Right cardiac atrium (tissue), 5 donors: ENCODE results near the gene NFS1. TPM values are rescaled to one million over a fixed set of nuclear protein-coding genes. Genes with fewer than 3 reads are reported as not detected.

Source experiments
- ATAC-seq, 2 donors: fragments of 200-7000 bp; cut with Tn5 transposase; one replicate each; pipeline versions ENCODE4 v1.8.0 to v1.9.1; 2020; ENCODE audit warnings: moderate library complexity in 2 of 2, mild to moderate bottlenecking in 1 of 2
- DNase-seq, 3 donors: peaks; one replicate each; pipeline ENCODE4 v3.0.0-alpha.2; 2020
- H3K27ac ChIP-seq: one replicate; pipeline ENCODE4 v1.5.1; 2013; ENCODE audit warnings: mild to moderate bottlenecking, low read length, control low read depth, moderate library complexity
- H3K27me3 ChIP-seq: one replicate; pipeline ENCODE4 v1.6.1; 2013; ENCODE audit not compliant: control insufficient read depth, insufficient read depth
- H3K4me1 ChIP-seq: one replicate; pipeline ENCODE4 v1.6.1; 2013; ENCODE audit warnings: low read length; ENCODE audit not compliant: control insufficient read depth, insufficient read depth
- H3K4me3 ChIP-seq: one replicate; pipeline ENCODE4 v1.5.1; 2013; ENCODE audit warnings: low read length, control low read depth
- H3K9me3 ChIP-seq: one replicate; pipeline ENCODE4 v1.6.1; 2013; ENCODE audit warnings: low read length; ENCODE audit not compliant: control insufficient read depth
- WGBS: extraction: QIAGEN DNeasy Blood & Tissue Kit; methylation state at CpG from one replicate; pipeline ENCODE4 v1.1.7; 2013; 5-methylcytosine and 5-hydroxymethylcytosine counted together
- intact Hi-C, 4 donors: fragments of 100-400 bp; cut with DNase I; formaldehyde crosslinking; loops; one replicate each; pipeline versions ENCODE4 v1.11.0 to v1.14.0; 2022 to 2023
- polyA plus RNA-seq: library from polyadenylated mRNA; stranded (reverse); fragments of 200-250 nt; gene quantifications from one replicate; pipeline ENCODE4 v1.2.3, GENCODE V29; 2013
- total RNA-seq, 4 donors: library from RNA; stranded (reverse); fragmentation: NEBNext Ultra II Directional; extraction: Animal tissue kit (Norgen Biotek cat#: 25700); gene quantifications; one replicate each; pipeline ENCODE4 v1.2.1, GENCODE V29; 2021
- donor health status: healthy with polysubstance abuse.
- donor health status: DM: no; HTN: yes; CAD: no.
- donor health status: DM: no; HTN: no; CAD: no.
- donor health status: DM: no; HTN: yes; CAD: no; lungs with severe emphysema.
- donor health status: DM: yes; HTN: yes; CAD: no.

The NFS1 gene
- total and polyA plus RNA-seq, 5 donors = 29.2 to 41.7 (median 36.5) TPM

GRCh38 chr20:35735826-35736470 is 36.8 kb upstream of the NFS1 start:
- Histone ChIP-seq H3K9me3 (no peaks in the 10 kb centered on the region), H3K4me1 (peaks cover 8% of the 10 kb centered on the region), H3K27ac (no peak overlapping the region), H3K27me3 (no peaks in the 10 kb centered on the region), H3K4me3 (no peak overlapping the region)
- no peak for ATAC-seq
- no peak for DNase-seq
- WGBS = 34% methylated on average over 7 of the region's 7 CpGs
- intact Hi-C loops = loop anchor here in 2 of 4 donors (10.0 kb wide), 1 partner anchor 149 kb away; no protein-coding TSS in a partner anchor

GRCh38 chr20:35734777-35735649 is 35.9 kb upstream of the NFS1 start:
- ATAC-seq (no peak), DNase-seq (no peak)
- H3K27me3 ChIP-seq = no peaks in the 10 kb centered on the region
- peaks cover 8% of the 10 kb centered on the region for H3K4me1 ChIP-seq
- intact Hi-C loops = loop anchor here in 2 of 4 donors (5.0 to 10.0 kb wide), 2 partner anchors 38 to 150 kb away; partner anchors contain the start of genes NFS1 (in 1 of the 2) and ROMO1 (in 1 of the 2)
- H3K4me3 ChIP-seq = no peak overlapping the region
- H3K27ac ChIP-seq = no peak overlapping the region
- no peaks in the 10 kb centered on the region for H3K9me3 ChIP-seq
- 57% methylated on average over 4 of the region's 4 CpGs for WGBS

DNA sequence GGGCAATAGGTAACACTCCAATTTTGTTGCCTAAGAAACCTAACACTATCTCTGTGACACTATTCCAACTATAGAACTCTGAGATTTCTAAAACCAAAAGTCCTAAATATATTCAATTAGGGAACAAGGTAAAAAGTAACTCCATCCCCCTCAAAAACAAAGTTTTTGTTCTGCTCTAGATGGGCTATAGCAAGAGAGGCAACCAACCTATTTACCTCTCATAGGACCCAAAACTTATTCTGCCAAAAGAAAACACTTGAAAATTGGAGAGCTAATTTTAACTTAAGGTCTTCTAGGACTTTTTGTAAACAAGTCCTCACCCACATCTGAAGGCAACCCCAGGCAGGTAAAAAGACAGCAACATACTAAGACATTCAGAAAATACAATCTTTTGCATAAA is 35.2 kb upstream of the NFS1 start:
- no peaks in the 10 kb centered on the region for H3K27me3 ChIP-seq
- H3K27ac ChIP-seq = no peak overlapping the region
- ATAC-seq (no peak), DNase-seq (no peak)
- intact Hi-C loops = loop anchor here in 2 of 4 donors (5.0 to 10.0 kb wide), 2 partner anchors 37 to 150 kb away; partner anchors contain the start of genes NFS1 (in 1 of the 2) and ROMO1 (in 1 of the 2)
- H3K9me3 ChIP-seq = no peaks in the 10 kb centered on the region
- H3K4me3 ChIP-seq = no peak overlapping the region
- peaks cover 7% of the 10 kb centered on the region for H3K4me1 ChIP-seq

DNA sequence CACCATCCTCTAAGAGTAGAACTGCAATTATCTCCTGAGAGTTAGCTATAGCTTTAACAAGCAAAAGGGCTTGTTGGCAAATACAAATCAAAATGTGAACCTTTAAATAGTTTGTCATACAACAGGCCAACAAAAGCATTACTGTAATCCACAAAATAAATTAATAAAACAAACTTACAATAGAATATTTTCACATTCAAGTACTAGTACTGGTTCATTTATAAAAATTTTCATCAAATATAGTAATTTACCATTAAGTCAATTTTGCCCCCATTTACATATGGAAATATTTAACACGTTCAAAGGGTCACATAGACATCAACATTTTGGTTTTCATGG is 33.5 kb upstream of the NFS1 start:
- Histone ChIP-seq H3K9me3 (no peaks in the 10 kb centered on the region), H3K4me1 (peaks cover 5% of the 10 kb centered on the region), H3K27ac (no peak overlapping the region), H3K4me3 (no peak overlapping the region), H3K27me3 (no peaks in the 10 kb centered on the region)
- no peak for DNase-seq
- WGBS = 46% methylated on average over 1 of the region's 1 CpG
- intact Hi-C loops = loop anchor here in 2 of 4 donors (5.0 to 10.0 kb wide), 2 partner anchors 35 to 152 kb away; partner anchors contain the start of genes NFS1 (in 1 of the 2) and ROMO1 (in 1 of the 2)
- no peak for ATAC-seq

- peaks cover 5% of the 10 kb centered on the region for H3K4me1 ChIP-seq
Observed at GRCh38 chr20:35731862-35732643, 32.9 kb upstream of the NFS1 start.

GRCh38 chr20:35731469-35731788 is 32.3 kb upstream of the NFS1 start:
- H3K27me3 ChIP-seq = no peaks in the 10 kb centered on the region
- peaks cover 5% of the 10 kb centered on the region for H3K4me1 ChIP-seq
- 56% methylated on average over 2 of the region's 2 CpGs for WGBS
- intact Hi-C loops = loop anchor here in 2 of 4 donors (5.0 to 10.0 kb wide), 2 partner anchors 34 to 153 kb away; partner anchors contain the start of genes NFS1 (in 1 of the 2) and ROMO1 (in 1 of the 2)
- H3K4me3 ChIP-seq = no peak overlapping the region
- no peak for DNase-seq
- no peak for ATAC-seq
- H3K9me3 ChIP-seq = no peaks in the 10 kb centered on the region
- no peak overlapping the region for H3K27ac ChIP-seq

More at GRCh38 chr20:35731862-35732643, 32.9 kb upstream of the NFS1 start:
- intact Hi-C loops = loop anchor here in 2 of 4 donors (5.0 to 10.0 kb wide), 2 partner anchors 35 to 153 kb away; partner anchors contain the start of genes NFS1 (in 1 of the 2) and ROMO1 (in 1 of the 2)
- no peak overlapping the region for H3K27ac ChIP-seq
- no peaks in the 10 kb centered on the region for H3K27me3 ChIP-seq
- ATAC-seq = no peak
- H3K4me3 ChIP-seq = no peak overlapping the region
- H3K9me3 ChIP-seq = no peaks in the 10 kb centered on the region
- 81% methylated on average over 24 of the region's 24 CpGs for WGBS
- no peak for DNase-seq

DNA sequence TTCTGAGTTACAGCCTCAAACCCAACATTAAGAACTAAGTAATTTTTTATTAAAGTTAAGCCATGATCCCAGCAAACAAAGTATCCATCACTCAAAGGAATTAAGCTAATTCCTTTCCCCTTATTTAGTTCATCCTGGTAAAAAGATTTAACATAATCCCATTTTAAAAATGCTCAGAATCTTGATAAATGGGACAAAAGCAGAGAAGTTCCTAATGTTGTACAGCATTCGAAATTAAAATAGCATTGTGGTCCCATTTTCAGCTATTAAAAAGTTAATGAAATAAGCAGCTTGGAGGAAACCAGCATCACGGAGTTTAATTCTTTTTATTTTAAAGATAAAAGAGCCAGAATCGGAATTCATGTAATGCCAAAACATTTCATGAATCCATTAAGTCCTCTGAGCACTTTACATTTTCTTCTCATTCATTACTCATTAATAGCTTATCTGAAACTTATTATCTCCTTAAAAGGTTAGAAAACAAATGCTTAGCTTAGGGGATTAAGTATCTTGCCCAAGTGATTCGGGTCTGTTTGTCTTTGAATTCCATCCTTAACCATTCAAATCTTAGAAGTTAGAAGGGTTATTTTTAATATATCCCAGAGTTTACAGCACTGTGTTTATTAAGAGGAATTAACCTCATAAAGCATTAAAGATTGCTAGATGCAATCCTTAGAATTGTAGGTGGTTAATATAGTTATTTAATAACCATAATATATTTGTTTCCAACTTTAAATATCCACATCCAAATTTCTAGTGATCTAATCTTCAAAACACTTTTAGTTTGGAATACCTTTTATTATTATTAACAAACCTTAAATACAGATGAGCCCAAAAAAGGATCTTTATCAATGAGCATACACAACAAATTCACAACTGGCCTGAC is 31.7 kb upstream of the NFS1 start:
- intact Hi-C loops = loop anchor here in 2 of 4 donors (5.0 to 10.0 kb wide), 2 partner anchors 34 to 154 kb away; partner anchors contain the start of genes NFS1 (in 1 of the 2) and ROMO1 (in 1 of the 2)
- no peaks in the 10 kb centered on the region for H3K9me3 ChIP-seq
- 33% methylated on average over 4 of the region's 4 CpGs for WGBS
- H3K4me1 ChIP-seq = peaks cover 4% of the 10 kb centered on the region
- ATAC-seq (no peak), DNase-seq (no peak)
- H3K27ac ChIP-seq = no peak overlapping the region
- no peak overlapping the region for H3K4me3 ChIP-seq
- H3K27me3 ChIP-seq = no peaks in the 10 kb centered on the region

DNA sequence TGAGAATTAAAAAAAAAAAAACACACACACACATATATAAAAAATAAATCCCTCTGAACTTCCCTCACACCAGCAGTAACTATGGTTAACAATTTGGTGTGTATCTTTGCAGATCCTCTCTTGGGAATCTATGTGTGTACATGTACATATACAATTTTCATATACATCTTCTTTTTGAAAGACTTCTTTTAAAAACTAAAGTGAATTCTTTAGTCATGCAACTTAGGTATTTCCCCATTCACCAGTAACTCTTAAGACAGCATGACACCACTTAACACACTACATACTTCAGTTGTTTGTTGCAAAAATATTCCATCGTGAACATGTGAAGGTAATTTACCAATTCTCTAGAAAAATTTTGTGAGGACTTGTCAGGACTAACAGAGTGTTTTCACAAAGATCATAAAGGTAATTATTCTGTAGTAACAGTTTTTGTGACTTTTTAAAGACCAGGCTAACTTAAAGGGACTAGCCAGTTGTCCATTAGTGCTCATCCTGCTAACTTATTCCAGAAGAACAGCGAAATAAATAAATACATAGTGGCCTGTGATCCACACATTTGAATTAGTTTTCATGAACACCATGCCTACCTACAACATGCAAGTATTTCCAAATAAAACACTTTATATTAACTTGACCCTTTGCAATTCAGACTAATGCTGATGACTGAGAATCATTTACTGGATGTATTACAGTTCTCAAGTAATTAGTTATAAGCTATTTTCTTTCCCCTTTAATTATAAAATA is 30.9 kb upstream of the NFS1 start:
- DNase-seq = no peak
- H3K27ac ChIP-seq = no peak overlapping the region

DNA sequence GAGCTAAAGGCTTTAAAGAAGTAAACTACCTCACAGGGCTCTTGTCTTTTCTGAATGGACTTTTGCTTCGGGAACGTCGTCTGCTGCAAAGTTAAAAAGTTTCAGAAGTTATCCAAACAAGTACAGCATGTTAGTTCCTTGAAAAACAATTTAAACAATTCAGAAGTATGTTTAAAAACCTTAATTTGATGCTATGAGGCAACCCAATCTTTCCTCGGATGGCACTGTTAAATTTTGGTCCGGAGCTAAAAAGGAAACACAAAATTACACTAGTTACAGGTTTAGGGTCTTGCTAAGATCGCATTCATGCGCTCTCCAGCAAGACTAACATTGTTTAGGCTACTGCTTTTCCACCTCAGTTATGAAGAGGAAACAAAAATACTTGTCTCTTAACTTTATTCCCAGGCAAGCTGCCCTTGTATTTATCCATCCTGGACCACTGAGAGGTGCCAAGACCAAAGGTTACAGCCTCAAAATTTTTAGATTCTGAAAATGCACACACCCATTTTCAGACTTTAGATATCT is 30.2 kb upstream of the NFS1 start:
- H3K27me3 ChIP-seq = no peaks in the 10 kb centered on the region
- intact Hi-C loops = no loop called here
- ATAC-seq (no peak), DNase-seq (no peak)
- H3K4me1 ChIP-seq = peaks cover 4% of the 10 kb centered on the region
- H3K9me3 ChIP-seq = no peaks in the 10 kb centered on the region
- 69% methylated on average over 7 of the region's 7 CpGs for WGBS
- no peak overlapping the region for H3K4me3 ChIP-seq
- H3K27ac ChIP-seq = no peak overlapping the region

More for the DNA sequence above, 30.9 kb upstream of the NFS1 start:
- ATAC-seq = no peak
- Histone ChIP-seq H3K27me3 (no peaks in the 10 kb centered on the region), H3K9me3 (no peaks in the 10 kb centered on the region), H3K4me1 (peaks cover 4% of the 10 kb centered on the region), H3K4me3 (no peak overlapping the region)
- WGBS = 75% methylated on average over 2 of the region's 2 CpGs
- intact Hi-C loops = loop anchor here in 2 of 4 donors (5.0 to 10.0 kb wide), 2 partner anchors 33 to 155 kb away; partner anchors contain the start of genes NFS1 (in 1 of the 2) and ROMO1 (in 1 of the 2)
